ENCODE results near the gene EMILIN3.

DNA sequence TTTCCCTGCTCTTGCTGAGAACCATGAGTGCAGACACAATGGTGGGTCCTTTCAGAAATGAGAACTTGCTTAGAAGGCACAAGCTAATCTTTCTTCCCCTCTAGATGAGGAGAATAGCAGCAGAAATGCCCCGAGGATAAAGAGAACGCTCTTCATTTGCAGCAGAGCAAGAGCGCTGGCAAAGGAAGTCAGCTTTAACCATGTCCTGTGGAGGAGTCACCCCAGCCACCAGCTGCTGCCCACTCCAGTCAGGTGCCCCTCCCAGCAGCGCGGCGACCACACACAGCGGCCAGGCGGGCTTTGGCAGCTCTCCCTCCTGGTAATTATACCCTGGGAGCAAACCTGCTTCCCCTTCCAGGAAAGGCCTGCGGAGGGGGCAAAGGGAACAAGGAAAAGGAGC, 42.4 kb upstream of the EMILIN3 start:
- TF ChIP-seq, protein P1, sequence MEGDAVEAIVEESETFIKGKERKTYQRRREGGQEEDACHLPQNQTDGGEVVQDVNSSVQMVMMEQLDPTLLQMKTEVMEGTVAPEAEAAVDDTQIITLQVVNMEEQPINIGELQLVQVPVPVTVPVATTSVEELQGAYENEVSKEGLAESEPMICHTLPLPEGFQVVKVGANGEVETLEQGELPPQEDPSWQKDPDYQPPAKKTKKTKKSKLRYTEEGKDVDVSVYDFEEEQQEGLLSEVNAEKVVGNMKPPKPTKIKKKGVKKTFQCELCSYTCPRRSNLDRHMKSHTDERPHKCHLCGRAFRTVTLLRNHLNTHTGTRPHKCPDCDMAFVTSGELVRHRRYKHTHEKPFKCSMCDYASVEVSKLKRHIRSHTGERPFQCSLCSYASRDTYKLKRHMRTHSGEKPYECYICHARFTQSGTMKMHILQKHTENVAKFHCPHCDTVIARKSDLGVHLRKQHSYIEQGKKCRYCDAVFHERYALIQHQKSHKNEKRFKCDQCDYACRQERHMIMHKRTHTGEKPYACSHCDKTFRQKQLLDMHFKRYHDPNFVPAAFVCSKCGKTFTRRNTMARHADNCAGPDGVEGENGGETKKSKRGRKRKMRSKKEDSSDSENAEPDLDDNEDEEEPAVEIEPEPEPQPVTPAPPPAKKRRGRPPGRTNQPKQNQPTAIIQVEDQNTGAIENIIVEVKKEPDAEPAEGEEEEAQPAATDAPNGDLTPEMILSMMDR (IDR thresholded peaks at IDR 0.05): no peak
- no peak for TF ChIP-seq POLR2A (IDR thresholded peaks at IDR 0.05)
